Measurements from ENCODE around the gene CCNY. TPM values are rescaled to one million over a fixed set of nuclear protein-coding genes. Genes with fewer than 3 reads are reported as not detected.

Gene CCNY
- total RNA-seq, 1 experiment from 2014 or later: 53.3 TPM

DNA sequence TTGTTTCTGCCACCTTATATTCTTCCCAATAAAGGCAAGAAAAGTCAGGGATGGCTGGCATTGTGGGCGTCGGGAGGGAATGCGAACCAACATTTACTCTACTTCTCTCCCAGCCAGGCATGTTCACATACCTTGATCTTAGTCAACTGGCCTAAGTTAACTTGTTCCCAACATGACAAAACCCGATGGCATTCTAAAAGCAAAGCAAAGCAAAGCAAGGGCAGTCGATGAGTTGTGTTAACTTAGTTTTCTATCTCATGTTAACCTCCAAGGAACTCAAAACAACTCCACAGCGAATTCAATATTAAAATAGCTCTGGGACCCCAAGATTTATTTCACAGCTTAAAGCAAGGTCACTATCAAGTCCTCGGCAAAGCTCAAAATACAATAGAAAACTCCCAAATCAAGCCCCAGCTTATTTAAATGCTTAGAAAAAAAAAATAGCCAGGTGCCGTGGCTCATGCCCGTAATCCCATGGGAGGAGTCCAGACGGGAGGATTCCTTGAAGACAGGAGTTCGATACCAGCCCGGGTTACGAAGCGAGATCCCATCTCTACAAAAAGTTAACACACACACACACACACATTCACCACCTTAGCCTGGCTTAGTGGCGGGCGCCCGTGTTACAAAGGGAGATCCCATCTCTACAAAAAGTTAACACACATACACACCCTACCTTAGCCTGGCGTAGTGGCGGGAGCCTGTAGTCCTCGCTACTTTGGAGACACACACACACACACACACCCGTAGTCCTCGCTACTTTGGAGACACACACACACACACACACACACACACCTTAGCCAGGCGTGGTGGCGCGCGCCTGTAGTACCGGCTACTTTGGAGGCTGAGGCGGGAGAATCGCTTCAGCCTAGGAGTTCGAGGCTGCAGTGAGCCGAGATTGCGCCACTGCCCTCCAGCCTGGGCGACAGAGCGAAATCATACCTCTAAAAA lies 901 bp upstream of the CCNY start:
- TF ChIP-seq GTF2I (CRISPR knock-in tag; conservative IDR thresholded peaks at IDR 0.05) (0 out of 2 replicates have a peak, but pooled peaks have one; percentile 71), FOXP1 (CRISPR knock-in tag; IDR thresholded peaks at IDR 0.05; ENCODE audit: borderline replicate concordance) (peak; percentile 10; the same call in 1 of the 2 replicates)
- TF ChIP-seq, protein P1, sequence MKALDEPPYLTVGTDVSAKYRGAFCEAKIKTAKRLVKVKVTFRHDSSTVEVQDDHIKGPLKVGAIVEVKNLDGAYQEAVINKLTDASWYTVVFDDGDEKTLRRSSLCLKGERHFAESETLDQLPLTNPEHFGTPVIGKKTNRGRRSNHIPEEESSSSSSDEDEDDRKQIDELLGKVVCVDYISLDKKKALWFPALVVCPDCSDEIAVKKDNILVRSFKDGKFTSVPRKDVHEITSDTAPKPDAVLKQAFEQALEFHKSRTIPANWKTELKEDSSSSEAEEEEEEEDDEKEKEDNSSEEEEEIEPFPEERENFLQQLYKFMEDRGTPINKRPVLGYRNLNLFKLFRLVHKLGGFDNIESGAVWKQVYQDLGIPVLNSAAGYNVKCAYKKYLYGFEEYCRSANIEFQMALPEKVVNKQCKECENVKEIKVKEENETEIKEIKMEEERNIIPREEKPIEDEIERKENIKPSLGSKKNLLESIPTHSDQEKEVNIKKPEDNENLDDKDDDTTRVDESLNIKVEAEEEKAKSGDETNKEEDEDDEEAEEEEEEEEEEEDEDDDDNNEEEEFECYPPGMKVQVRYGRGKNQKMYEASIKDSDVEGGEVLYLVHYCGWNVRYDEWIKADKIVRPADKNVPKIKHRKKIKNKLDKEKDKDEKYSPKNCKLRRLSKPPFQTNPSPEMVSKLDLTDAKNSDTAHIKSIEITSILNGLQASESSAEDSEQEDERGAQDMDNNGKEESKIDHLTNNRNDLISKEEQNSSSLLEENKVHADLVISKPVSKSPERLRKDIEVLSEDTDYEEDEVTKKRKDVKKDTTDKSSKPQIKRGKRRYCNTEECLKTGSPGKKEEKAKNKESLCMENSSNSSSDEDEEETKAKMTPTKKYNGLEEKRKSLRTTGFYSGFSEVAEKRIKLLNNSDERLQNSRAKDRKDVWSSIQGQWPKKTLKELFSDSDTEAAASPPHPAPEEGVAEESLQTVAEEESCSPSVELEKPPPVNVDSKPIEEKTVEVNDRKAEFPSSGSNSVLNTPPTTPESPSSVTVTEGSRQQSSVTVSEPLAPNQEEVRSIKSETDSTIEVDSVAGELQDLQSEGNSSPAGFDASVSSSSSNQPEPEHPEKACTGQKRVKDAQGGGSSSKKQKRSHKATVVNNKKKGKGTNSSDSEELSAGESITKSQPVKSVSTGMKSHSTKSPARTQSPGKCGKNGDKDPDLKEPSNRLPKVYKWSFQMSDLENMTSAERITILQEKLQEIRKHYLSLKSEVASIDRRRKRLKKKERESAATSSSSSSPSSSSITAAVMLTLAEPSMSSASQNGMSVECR (CRISPR knock-in tag; IDR thresholded peaks at IDR 0.05; ENCODE audit: borderline replicate concordance): 0 out of 2 replicates have a peak, but pooled peaks have one; percentile 12
- TF ChIP-seq, protein P2, sequence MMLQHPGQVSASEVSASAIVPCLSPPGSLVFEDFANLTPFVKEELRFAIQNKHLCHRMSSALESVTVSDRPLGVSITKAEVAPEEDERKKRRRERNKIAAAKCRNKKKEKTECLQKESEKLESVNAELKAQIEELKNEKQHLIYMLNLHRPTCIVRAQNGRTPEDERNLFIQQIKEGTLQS (CRISPR knock-in tag; conservative IDR thresholded peaks at IDR 0.05): no peak
- peaks cover 9% of the 10 kb centered on the region for H3K9me3 Mint-ChIP-seq
- H3K36me3 Mint-ChIP-seq: peaks cover 22% of the 10 kb centered on the region
- CTCF ChIA-PET: no interaction called here
- POLR2A ChIA-PET: interaction anchor here (0.6 kb wide), 1 partner anchor 1525 kb away, joined by 3 read pairs; no protein-coding TSS in a partner anchor
- ATAC-seq: peak; percentile 5
- H3K4me3 Mint-ChIP-seq: peak overlapping the region; percentile 88
- peaks cover 30% of the 10 kb centered on the region for H3K4me1 Mint-ChIP-seq
- peaks cover 4% of the 10 kb centered on the region; the same call in 1 of the 2 replicates for H3K27me3 Mint-ChIP-seq (ENCODE audit: low read depth)
- peak overlapping the region; percentile 78 for H3K27ac Mint-ChIP-seq
- peak; percentile 29 for DNase-seq (ENCODE audit: low spot score)

DNA sequence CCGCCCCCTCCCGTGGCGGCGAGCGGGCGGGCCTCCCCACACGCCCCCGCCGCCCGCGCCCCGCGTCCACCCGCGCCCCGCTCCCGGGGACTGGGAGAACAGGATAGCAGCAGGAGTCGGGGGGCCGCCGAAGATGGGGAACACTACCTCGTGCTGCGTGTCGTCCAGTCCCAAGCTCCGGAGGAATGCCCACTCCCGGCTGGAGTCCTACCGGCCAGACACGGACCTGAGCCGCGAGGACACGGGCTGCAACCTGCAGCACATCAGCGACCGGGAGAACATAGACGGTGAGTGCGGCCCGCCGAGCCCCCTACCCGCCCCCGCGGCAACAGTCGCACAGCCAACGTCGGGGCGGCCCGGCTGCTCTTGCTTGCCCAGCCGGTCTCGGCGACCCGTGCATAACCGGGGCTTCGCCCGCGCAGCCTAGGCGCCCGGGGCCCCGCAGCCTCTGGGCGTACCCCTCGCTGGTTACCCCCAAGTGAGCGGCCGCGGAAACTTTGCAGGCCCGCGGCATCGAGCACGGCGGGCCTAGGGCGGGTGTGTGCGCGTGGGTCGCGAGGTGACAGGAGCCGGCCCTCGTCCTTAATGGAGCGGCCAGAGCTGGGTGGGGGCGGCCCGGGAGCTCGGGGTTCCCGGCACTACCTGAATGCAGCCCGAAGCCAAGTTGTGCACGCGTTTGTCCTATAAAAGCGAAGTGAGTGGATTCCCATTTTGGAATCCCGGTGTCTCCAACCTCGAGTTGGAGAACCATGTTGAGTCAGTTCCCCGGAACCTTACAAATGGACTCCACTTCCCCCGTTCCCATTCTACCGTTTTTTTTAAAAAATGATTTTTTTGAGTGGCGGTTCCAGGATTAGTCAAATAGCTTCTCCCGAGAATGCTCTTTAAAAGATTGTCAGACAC lies 863 bp downstream of the CCNY start:
- DNase-seq (ENCODE audit: low spot score) (peak; percentile 57), ATAC-seq (peak; percentile 31)
- Mint-ChIP-seq H3K4me1 (peaks cover 37% of the 10 kb centered on the region), H3K9me3 (peaks cover 9% of the 10 kb centered on the region), H3K4me3 (peak overlapping the region; percentile 79), H3K27ac (no peak overlapping the region), H3K36me3 (peaks cover 22% of the 10 kb centered on the region), H3K27me3 (ENCODE audit: low read depth) (peaks cover 4% of the 10 kb centered on the region; the same call in 1 of the 2 replicates)
- CTCF ChIA-PET: interaction anchor here (0.5 to 0.7 kb wide), 2 partner anchors 14 to 97 kb away, joined by 3 read pairs; no protein-coding TSS in a partner anchor
- POLR2A ChIA-PET: no interaction called here
- peak; percentile 48; the same call in 1 of the 2 replicates for TF ChIP-seq ETV6 (CRISPR knock-in tag; IDR thresholded peaks at IDR 0.05)
- TF ChIP-seq, protein P3, sequence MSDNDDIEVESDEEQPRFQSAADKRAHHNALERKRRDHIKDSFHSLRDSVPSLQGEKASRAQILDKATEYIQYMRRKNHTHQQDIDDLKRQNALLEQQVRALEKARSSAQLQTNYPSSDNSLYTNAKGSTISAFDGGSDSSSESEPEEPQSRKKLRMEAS (CRISPR knock-in tag; IDR thresholded peaks at IDR 0.05): 0 out of 2 replicates have a peak, but pooled peaks have one; percentile 42
- TF ChIP-seq SMAD4 (CRISPR knock-in tag; IDR thresholded peaks at IDR 0.05): peak; percentile 50; the same call in 1 of the 2 replicates
- TF ChIP-seq, protein P2 (CRISPR knock-in tag; conservative IDR thresholded peaks at IDR 0.05): no peak
- TF ChIP-seq MLX (CRISPR knock-in tag; IDR thresholded peaks at IDR 0.05): no peak
- TF ChIP-seq CREB1 (CRISPR knock-in tag; IDR thresholded peaks at IDR 0.05): 0 out of 2 replicates have a peak, but pooled peaks have one; percentile 39
- TF ChIP-seq FOXP1 (CRISPR knock-in tag; IDR thresholded peaks at IDR 0.05; ENCODE audit: borderline replicate concordance): no peak
- TF ChIP-seq, protein P4, sequence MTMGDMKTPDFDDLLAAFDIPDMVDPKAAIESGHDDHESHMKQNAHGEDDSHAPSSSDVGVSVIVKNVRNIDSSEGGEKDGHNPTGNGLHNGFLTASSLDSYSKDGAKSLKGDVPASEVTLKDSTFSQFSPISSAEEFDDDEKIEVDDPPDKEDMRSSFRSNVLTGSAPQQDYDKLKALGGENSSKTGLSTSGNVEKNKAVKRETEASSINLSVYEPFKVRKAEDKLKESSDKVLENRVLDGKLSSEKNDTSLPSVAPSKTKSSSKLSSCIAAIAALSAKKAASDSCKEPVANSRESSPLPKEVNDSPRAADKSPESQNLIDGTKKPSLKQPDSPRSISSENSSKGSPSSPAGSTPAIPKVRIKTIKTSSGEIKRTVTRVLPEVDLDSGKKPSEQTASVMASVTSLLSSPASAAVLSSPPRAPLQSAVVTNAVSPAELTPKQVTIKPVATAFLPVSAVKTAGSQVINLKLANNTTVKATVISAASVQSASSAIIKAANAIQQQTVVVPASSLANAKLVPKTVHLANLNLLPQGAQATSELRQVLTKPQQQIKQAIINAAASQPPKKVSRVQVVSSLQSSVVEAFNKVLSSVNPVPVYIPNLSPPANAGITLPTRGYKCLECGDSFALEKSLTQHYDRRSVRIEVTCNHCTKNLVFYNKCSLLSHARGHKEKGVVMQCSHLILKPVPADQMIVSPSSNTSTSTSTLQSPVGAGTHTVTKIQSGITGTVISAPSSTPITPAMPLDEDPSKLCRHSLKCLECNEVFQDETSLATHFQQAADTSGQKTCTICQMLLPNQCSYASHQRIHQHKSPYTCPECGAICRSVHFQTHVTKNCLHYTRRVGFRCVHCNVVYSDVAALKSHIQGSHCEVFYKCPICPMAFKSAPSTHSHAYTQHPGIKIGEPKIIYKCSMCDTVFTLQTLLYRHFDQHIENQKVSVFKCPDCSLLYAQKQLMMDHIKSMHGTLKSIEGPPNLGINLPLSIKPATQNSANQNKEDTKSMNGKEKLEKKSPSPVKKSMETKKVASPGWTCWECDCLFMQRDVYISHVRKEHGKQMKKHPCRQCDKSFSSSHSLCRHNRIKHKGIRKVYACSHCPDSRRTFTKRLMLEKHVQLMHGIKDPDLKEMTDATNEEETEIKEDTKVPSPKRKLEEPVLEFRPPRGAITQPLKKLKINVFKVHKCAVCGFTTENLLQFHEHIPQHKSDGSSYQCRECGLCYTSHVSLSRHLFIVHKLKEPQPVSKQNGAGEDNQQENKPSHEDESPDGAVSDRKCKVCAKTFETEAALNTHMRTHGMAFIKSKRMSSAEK (CRISPR knock-in tag; IDR thresholded peaks at IDR 0.05; ENCODE audit: borderline replicate concordance): no peak
- TF ChIP-seq, protein P5, sequence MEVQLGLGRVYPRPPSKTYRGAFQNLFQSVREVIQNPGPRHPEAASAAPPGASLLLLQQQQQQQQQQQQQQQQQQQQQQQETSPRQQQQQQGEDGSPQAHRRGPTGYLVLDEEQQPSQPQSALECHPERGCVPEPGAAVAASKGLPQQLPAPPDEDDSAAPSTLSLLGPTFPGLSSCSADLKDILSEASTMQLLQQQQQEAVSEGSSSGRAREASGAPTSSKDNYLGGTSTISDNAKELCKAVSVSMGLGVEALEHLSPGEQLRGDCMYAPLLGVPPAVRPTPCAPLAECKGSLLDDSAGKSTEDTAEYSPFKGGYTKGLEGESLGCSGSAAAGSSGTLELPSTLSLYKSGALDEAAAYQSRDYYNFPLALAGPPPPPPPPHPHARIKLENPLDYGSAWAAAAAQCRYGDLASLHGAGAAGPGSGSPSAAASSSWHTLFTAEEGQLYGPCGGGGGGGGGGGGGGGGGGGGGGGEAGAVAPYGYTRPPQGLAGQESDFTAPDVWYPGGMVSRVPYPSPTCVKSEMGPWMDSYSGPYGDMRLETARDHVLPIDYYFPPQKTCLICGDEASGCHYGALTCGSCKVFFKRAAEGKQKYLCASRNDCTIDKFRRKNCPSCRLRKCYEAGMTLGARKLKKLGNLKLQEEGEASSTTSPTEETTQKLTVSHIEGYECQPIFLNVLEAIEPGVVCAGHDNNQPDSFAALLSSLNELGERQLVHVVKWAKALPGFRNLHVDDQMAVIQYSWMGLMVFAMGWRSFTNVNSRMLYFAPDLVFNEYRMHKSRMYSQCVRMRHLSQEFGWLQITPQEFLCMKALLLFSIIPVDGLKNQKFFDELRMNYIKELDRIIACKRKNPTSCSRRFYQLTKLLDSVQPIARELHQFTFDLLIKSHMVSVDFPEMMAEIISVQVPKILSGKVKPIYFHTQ (CRISPR knock-in tag; IDR thresholded peaks at IDR 0.05): no peak
- TF ChIP-seq OVOL2 (CRISPR knock-in tag; IDR thresholded peaks at IDR 0.05; ENCODE audit: borderline replicate concordance): no peak
- TF ChIP-seq GRHL2 (CRISPR knock-in tag; IDR thresholded peaks at IDR 0.05; ENCODE audit: insufficient replicate concordance, severe bottlenecking): no peak

All from WTC11 (cell line).